IMR-90 (cell line): Measurements from ENCODE around the gene VAMP8. TPM values are rescaled to one million over a fixed set of nuclear protein-coding genes. Genes with fewer than 3 reads are reported as not detected.

ENCODE experiments used
- ATAC-seq: fragments of 200-7000 bp; cut with Tn5 transposase; 2 replicates; pipeline ENCODE4 v1.9.1; 2020; ENCODE audit warnings: low read depth, mild to moderate bottlenecking, moderate library complexity
- BruUV-seq: library from RNA; stranded (reverse); fragments of 400-500 nt; replicated peaks from 2 replicates; lab custom pipeline; 2021; lab: Mats Ljungman, UMichigan
- CTCF ChIA-PET: fragments of 300-600 bp; formaldehyde crosslinking; extraction: SDS; loops from one replicate; lab custom pipeline; 2021; ENCODE audit warnings: antibody characterized with exemption; lab: Yijun Ruan, JAX
- POLR2A ChIA-PET: fragments of 300-600 bp; sonication (Branson Sonifier 250); formaldehyde crosslinking; loops from one replicate; lab custom pipeline; 2022; ENCODE audit warnings: antibody characterized with exemption; ENCODE audit not compliant: unreplicated experiment; lab: Charles Lee
- DNase-seq: peaks from one replicate; pipeline ENCODE4 v3.0.0; 2013
- H2AFZ ChIP-seq: replicated peaks from 2 replicates; pipeline ENCODE3; 2013; ENCODE audit warnings: low read length, mild to moderate bottlenecking; ENCODE audit not compliant: poor library complexity
- H2AK5ac ChIP-seq: 2 replicates; pipeline ENCODE4 v1.6.1; 2013; ENCODE audit warnings: low read depth, low read length, inconsistent platforms
- H2AK9ac ChIP-seq: replicated peaks from 2 replicates; pipeline ENCODE3; 2013; ENCODE audit warnings: mild to moderate bottlenecking, low read depth, low read length, moderate library complexity; ENCODE audit not compliant: poor library complexity
- H2BK120ac ChIP-seq: 2 replicates; pipeline ENCODE4 v1.6.1; 2013; ENCODE audit warnings: low read depth, low read length, inconsistent platforms
- H2BK15ac ChIP-seq: 3 replicates; pipeline ENCODE4 v1.6.1; 2013; ENCODE audit warnings: low read depth, low read length, inconsistent platforms
- H2BK20ac ChIP-seq: 2 replicates; pipeline ENCODE4 v1.6.1; 2013; ENCODE audit warnings: low read depth, mild to moderate bottlenecking, inconsistent platforms, low read length, moderate library complexity
- H2BK5ac ChIP-seq: 2 replicates; pipeline ENCODE4 v1.6.1; 2013; ENCODE audit warnings: mild to moderate bottlenecking, low read depth, low read length, inconsistent platforms; ENCODE audit not compliant: poor library complexity, severe bottlenecking
- H3K14ac ChIP-seq: replicated peaks from 2 replicates; pipeline ENCODE4 v1.6.1; 2013; ENCODE audit warnings: low read depth, low read length, inconsistent platforms
- H3K18ac ChIP-seq: 2 replicates; pipeline ENCODE4 v1.6.1; 2013; ENCODE audit warnings: low read depth, low read length, control low read depth
- H3K23ac ChIP-seq: 2 replicates; pipeline ENCODE4 v1.6.1; 2013; ENCODE audit warnings: low read depth, low read length, inconsistent platforms
- H3K27ac ChIP-seq: 2 replicates; pipeline ENCODE4 v1.5.1; 2013; ENCODE audit warnings: mild to moderate bottlenecking, control low read depth, low read length; ENCODE audit not compliant: insufficient read depth
- H3K27me3 ChIP-seq: 2 replicates; pipeline ENCODE4 v1.6.1; 2013; ENCODE audit warnings: low read length; ENCODE audit not compliant: control insufficient read depth, insufficient read depth
- H3K36me3 ChIP-seq: 2 replicates; pipeline ENCODE4 v1.6.1; 2013; ENCODE audit warnings: low read length, mixed read lengths; ENCODE audit not compliant: control insufficient read depth, insufficient read depth
- H3K4ac ChIP-seq: 2 replicates; pipeline ENCODE4 v1.6.1; 2013; ENCODE audit warnings: low read depth, low read length, inconsistent platforms
- H3K4me1 ChIP-seq: 2 replicates; pipeline ENCODE4 v1.6.1; 2013; ENCODE audit warnings: low read length, mixed read lengths; ENCODE audit not compliant: control insufficient read depth, insufficient read depth
- H3K4me2 ChIP-seq: 2 replicates; pipeline ENCODE4 v1.6.1; 2013; ENCODE audit warnings: low read depth, mild to moderate bottlenecking, control low read depth, low read length, moderate library complexity
- H3K4me3 ChIP-seq: 2 replicates; pipeline ENCODE4 v1.5.1; 2013; ENCODE audit warnings: low read depth, mild to moderate bottlenecking, control low read depth, low read length, moderate library complexity; ENCODE audit not compliant: insufficient read depth
- H3K56ac ChIP-seq: 2 replicates; pipeline ENCODE4 v1.6.1; 2013; ENCODE audit warnings: low read length, inconsistent platforms; ENCODE audit not compliant: insufficient read depth; ENCODE audit errors: extremely low read depth
- H3K79me1 ChIP-seq, 2 experiments: 2 replicates each; pipeline ENCODE4 v1.6.1; 2013; ENCODE audit warnings: low read length in 2 of 2, inconsistent platforms in 1 of 2, low read depth in 1 of 2
- H3K9ac ChIP-seq: 2 replicates; pipeline ENCODE4 v1.6.1; 2013; ENCODE audit warnings: low read depth, low read length, control low read depth
- H3K9me1 ChIP-seq: 2 replicates; pipeline ENCODE4 v1.6.1; 2013; ENCODE audit warnings: low read length, inconsistent platforms; ENCODE audit not compliant: insufficient read depth
- H3K9me3 ChIP-seq: 2 replicates; pipeline ENCODE4 v1.6.1; 2013; ENCODE audit warnings: low read length; ENCODE audit not compliant: control insufficient read depth, insufficient read depth
- H4K20me1 ChIP-seq: 2 replicates; pipeline ENCODE4 v1.6.1; 2013; ENCODE audit warnings: low read length, inconsistent platforms; ENCODE audit not compliant: insufficient read depth
- H4K5ac ChIP-seq: 2 replicates; pipeline ENCODE4 v1.6.1; 2013; ENCODE audit warnings: mild to moderate bottlenecking, low read depth, low read length, control low read depth
- H4K8ac ChIP-seq, 2 experiments: 2 replicates each; pipeline ENCODE4 v1.6.1; 2013; ENCODE audit warnings: low read depth in 2 of 2, low read length in 2 of 2, control low read depth in 1 of 2, inconsistent platforms in 1 of 2
- H4K91ac ChIP-seq: 2 replicates; pipeline ENCODE4 v1.6.1; 2013; ENCODE audit warnings: low read depth, low read length, inconsistent platforms; ENCODE audit not compliant: insufficient read depth
- BHLHE40 ChIP-seq: fragments of 150-350 bp; IDR thresholded peaks from 2 replicates; pipeline ENCODE4 v1.6.1; 2016; ENCODE audit warnings: mild to moderate bottlenecking, low read depth, low read length
- CEBPB ChIP-seq: IDR thresholded peaks from 2 replicates; pipeline ENCODE4 v1.6.1; 2012; ENCODE audit warnings: low read depth, low read length, improper control_type of control experiment
- CHD1 ChIP-seq: IDR thresholded peaks from 2 replicates; pipeline ENCODE4 v1.6.1; 2012; ENCODE audit warnings: low read depth, low read length, improper control_type of control experiment
- CTCF ChIP-seq: conservative IDR thresholded peaks from 2 replicates; pipeline ENCODE4 v1.5.1; 2012; ENCODE audit warnings: mild to moderate bottlenecking, low read depth, low read length, improper control_type of control experiment
- ELK1 ChIP-seq: fragments of 150-350 bp; IDR thresholded peaks from 2 replicates; pipeline ENCODE4 v1.6.1; 2016; ENCODE audit warnings: low read depth, mild to moderate bottlenecking, low read length, moderate library complexity, borderline replicate concordance
- FOS ChIP-seq: fragments of 150-350 bp; IDR thresholded peaks from 2 replicates; pipeline ENCODE4 v1.6.1; 2016; ENCODE audit warnings: low read depth, low read length
- MAFK ChIP-seq: IDR thresholded peaks from 2 replicates; pipeline ENCODE4 v1.6.1; 2012; ENCODE audit warnings: low read depth, low read length, improper control_type of control experiment
- MAZ ChIP-seq: IDR thresholded peaks from 2 replicates; pipeline ENCODE4 v1.6.1; 2012; ENCODE audit warnings: low read depth, mild to moderate bottlenecking, low read length, improper control_type of control experiment, moderate library complexity, borderline replicate concordance
- MXI1 ChIP-seq: IDR thresholded peaks from 2 replicates; pipeline ENCODE4 v1.6.1; 2012; ENCODE audit warnings: low read depth, mild to moderate bottlenecking, low read length, moderate library complexity, borderline replicate concordance
- NFE2L2 ChIP-seq: fragments of 150-350 bp; IDR thresholded peaks from 2 replicates; pipeline ENCODE4 v1.6.1; 2016; ENCODE audit warnings: low read depth, mild to moderate bottlenecking, low read length
- POLR2A ChIP-seq: IDR thresholded peaks from 2 replicates; pipeline ENCODE4 v1.6.1; 2012; ENCODE audit warnings: mild to moderate bottlenecking, low read depth, low read length
- RAD21 ChIP-seq: IDR thresholded peaks from 2 replicates; pipeline ENCODE4 v1.6.1; 2012; ENCODE audit warnings: low read length, improper control_type of control experiment
- RCOR1 ChIP-seq: IDR thresholded peaks from 2 replicates; pipeline ENCODE4 v1.6.1; 2012; ENCODE audit warnings: mild to moderate bottlenecking, low read length, improper control_type of control experiment; ENCODE audit not compliant: insufficient replicate concordance
- RFX5 ChIP-seq: IDR thresholded peaks from 2 replicates; pipeline ENCODE4 v1.8.0; 2012; ENCODE audit warnings: low read depth, mild to moderate bottlenecking, low read length, moderate library complexity
- SMC3 ChIP-seq: fragments of 150-350 bp; IDR thresholded peaks from 2 replicates; pipeline ENCODE4 v1.6.1; 2016; ENCODE audit warnings: low read depth, mild to moderate bottlenecking, antibody characterized with exemption, low read length, moderate library complexity
- USF2 ChIP-seq: fragments of 150-350 bp; IDR thresholded peaks from 2 replicates; pipeline ENCODE4 v1.6.1; 2017; ENCODE audit warnings: mild to moderate bottlenecking, antibody characterized with exemption, low read length, low read depth
- WGBS, 2 experiments: methylation state at CpG; one replicate each; pipeline versions ENCODE4 v1.1.5 to v1.1.7; 2013; ENCODE audit warnings: missing lambda C conversion rate in 2 of 2; ENCODE audit not compliant: insufficient read length in 1 of 2; ENCODE audit errors: extremely low coverage in 2 of 2; 5-methylcytosine and 5-hydroxymethylcytosine counted together
- dilution Hi-C: fragments of 300-500 bp; cut with HindIII; formaldehyde crosslinking; loops from one replicate; pipeline ENCODE4 v1.14.3; 2018; ENCODE audit warnings: low sequenced_read_pairs; ENCODE audit not compliant: unreplicated experiment
- in situ Hi-C: fragments of 300-500 bp; cut with MboI; formaldehyde crosslinking; loops from 3 replicates; pipeline ENCODE4 v1.14.3; 2019; ENCODE audit warnings: low sequenced_read_pairs, inconsistent platforms, mixed read lengths
- intact Hi-C: fragments of 100-400 bp; cut with micrococcal nuclease; formaldehyde crosslinking; loops from 2 replicates; pipeline ENCODE4 v1.10.0; 2022
- polyA plus RNA-seq, 3 experiments: library from polyadenylated mRNA; depleted of rRNA; stranded (reverse); fragments of >200 nt; gene quantifications; 2 replicates each; pipeline ENCODE4 v1.2.3, GENCODE V29; 2012; ENCODE audit warnings: low replicate concordance in 1 of 3
- total RNA-seq: library from RNA; depleted of rRNA; stranded (reverse); fragments of >200 nt; gene quantifications from 2 replicates; pipeline ENCODE4 v1.2.3, GENCODE V29; 2012

Gene VAMP8
- total and polyA plus RNA-seq, 2 of the 4 experiments (the other 2 are of a cell fraction), result 0.90 to 1.9 TPM

- 80% methylated on average over 3 of the region's 5 CpGs; no CpG with 5 or more reads in 1 of the 2 experiments for WGBS, 2 experiments
- no peak for ATAC-seq
Measured at GRCh38 chr2:85623991-85624390, 46.6 kb downstream of the VAMP8 start.

More at GRCh38 chr2:85623991-85624390, 46.6 kb downstream of the VAMP8 start:
- Histone ChIP-seq H4K8ac (no peak overlapping the region), H3K14ac (no peak overlapping the region), H3K79me1 (peaks cover 25 to 26% of the 10 kb centered on the region in 2 experiments), H3K23ac (no peak overlapping the region), H3K9ac (no peak overlapping the region), H2AK5ac (no peak overlapping the region), H3K4me2 (no peak overlapping the region), H3K4me3 (no peak overlapping the region), H3K4me1 (no peaks in the 10 kb centered on the region), H3K18ac (no peak overlapping the region), H4K20me1 (no peaks in the 10 kb centered on the region; the same call in 1 of the 2 replicates), H2AFZ (no peak overlapping the region), H3K27me3 (no peaks in the 10 kb centered on the region), H4K91ac (no peak overlapping the region), H3K36me3 (peaks cover 57% of the 10 kb centered on the region), H2BK20ac (no peak overlapping the region), H4K5ac (no peak overlapping the region), H3K4ac (no peak overlapping the region), H2AK9ac (no peak overlapping the region), H2BK5ac (no peak overlapping the region), H2BK120ac (no peak overlapping the region), H3K56ac (no peak overlapping the region), H3K9me3 (no peaks in the 10 kb centered on the region), H3K27ac (no peak overlapping the region), H3K9me1 (no peaks in the 10 kb centered on the region), H2BK15ac (no peak overlapping the region)
- POLR2A ChIA-PET, result no interaction called here
- no TSS peak for BruUV-seq
- intact Hi-C loops (no loop called here), dilution Hi-C loops (no loop called here), in situ Hi-C loops (no loop called here)
- no peak for TF ChIP-seq RCOR1
- TF ChIP-seq MAFK, result no peak
- TF ChIP-seq CEBPB, result no peak
- TF ChIP-seq CTCF, result no peak
- no peak for TF ChIP-seq SMC3
- TF ChIP-seq RFX5, result no peak
- no peak for TF ChIP-seq MXI1
- no peak for TF ChIP-seq USF2
- no peak for TF ChIP-seq MAZ
- no peak for TF ChIP-seq POLR2A
- no peak for TF ChIP-seq CHD1
- no peak for TF ChIP-seq RAD21
- no peak for TF ChIP-seq ELK1
- no peak for TF ChIP-seq BHLHE40
- no peak for TF ChIP-seq FOS
- no peak for TF ChIP-seq NFE2L2
- no peak for DNase-seq
- CTCF ChIA-PET, result no interaction called here
